ENCODE measurements around the gene HMGCS1.

HMGCS1 gene

GRCh38 chr5:43301653-43302091 lies 11.5 kb downstream of the HMGCS1 start:
- no peak for TF ChIP-seq POLR2A (IDR thresholded peaks at IDR 0.05; ENCODE audit: low read depth, low read length)
- FAIRE-seq (peak; percentile 36), DNase-seq (ENCODE audit: insufficient read length, low spot score) (no peak)

- FAIRE-seq = peak; percentile 68
- DNase-seq (ENCODE audit: insufficient read length, low spot score) = no peak
- TF ChIP-seq POLR2A (IDR thresholded peaks at IDR 0.05; ENCODE audit: low read depth, low read length) = no peak
Measured at GRCh38 chr5:43300112-43300511, 13.1 kb downstream of the HMGCS1 start.

DNA sequence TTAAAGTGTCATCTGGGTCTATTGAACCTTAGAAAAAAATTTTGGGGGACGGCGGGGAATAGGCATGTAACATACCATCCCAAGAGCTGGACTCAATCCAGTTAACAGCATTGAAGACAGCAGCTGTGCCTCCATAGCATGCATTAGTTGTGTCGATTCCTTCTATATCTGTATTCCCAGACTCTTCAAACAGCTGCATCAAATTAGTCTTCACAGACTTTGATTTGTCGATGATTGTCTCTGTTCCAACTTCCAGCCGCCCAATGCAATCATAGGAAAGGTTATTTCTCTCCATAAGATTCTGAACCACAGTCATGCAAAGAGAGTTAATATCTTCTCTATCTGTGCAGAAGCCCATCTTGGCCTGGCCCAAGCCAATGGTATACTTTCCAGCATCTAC lies 14.8 kb downstream of the HMGCS1 start:
- DNase-seq (ENCODE audit: insufficient read length, low spot score) (no peak), FAIRE-seq (no peak)
- no peak for TF ChIP-seq POLR2A (IDR thresholded peaks at IDR 0.05; ENCODE audit: low read depth, low read length)

GRCh38 chr5:43296835-43297234 lies 16.4 kb downstream of the HMGCS1 start:
- no peak for TF ChIP-seq POLR2A (IDR thresholded peaks at IDR 0.05; ENCODE audit: low read depth, low read length)
- no peak for DNase-seq (ENCODE audit: insufficient read length, low spot score)
- FAIRE-seq = peak; percentile 43

DNA sequence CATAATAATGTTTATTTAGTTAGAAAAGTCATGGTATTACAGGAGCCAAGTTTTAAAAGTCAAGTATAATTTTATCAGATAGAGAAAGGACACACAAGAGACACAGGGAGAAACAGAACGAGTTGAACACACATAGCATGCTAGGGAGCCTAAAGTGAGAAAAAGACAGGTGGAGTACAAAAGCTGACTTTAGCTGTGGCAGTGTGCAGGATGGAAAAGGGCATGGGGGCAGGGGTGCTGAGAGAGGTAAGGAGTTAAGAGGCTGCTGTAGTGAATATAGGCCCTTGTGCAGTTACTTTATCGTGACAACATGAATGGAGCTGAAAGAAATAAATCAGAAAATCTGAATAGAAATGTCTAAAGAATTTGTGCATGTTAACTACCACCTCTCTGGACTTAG lies 18.0 kb downstream of the HMGCS1 start:
- no peak for TF ChIP-seq POLR2A (IDR thresholded peaks at IDR 0.05; ENCODE audit: low read depth, low read length)
- peak; percentile 62 for FAIRE-seq
- DNase-seq (ENCODE audit: insufficient read length, low spot score) = no peak

- FAIRE-seq (peak; percentile 90), DNase-seq (ENCODE audit: insufficient read length, low spot score) (no peak)
- no peak for TF ChIP-seq POLR2A (IDR thresholded peaks at IDR 0.05; ENCODE audit: low read depth, low read length)
Measured at GRCh38 chr5:43294226-43294625, 19.0 kb downstream of the HMGCS1 start.

GRCh38 chr5:43290726-43291125 lies 22.5 kb downstream of the HMGCS1 start:
- no peak for TF ChIP-seq POLR2A (IDR thresholded peaks at IDR 0.05; ENCODE audit: low read depth, low read length)
- FAIRE-seq = no peak
- DNase-seq (ENCODE audit: insufficient read length, low spot score) = no peak

GRCh38 chr5:43288269-43288831 lies 24.9 kb downstream of the HMGCS1 start:
- DNase-seq (ENCODE audit: insufficient read length, low spot score) (no peak), FAIRE-seq (no peak)
- TF ChIP-seq POLR2A (IDR thresholded peaks at IDR 0.05; ENCODE audit: low read depth, low read length) = no peak

- TF ChIP-seq POLR2A (IDR thresholded peaks at IDR 0.05; ENCODE audit: low read depth, low read length) = no peak
- DNase-seq (ENCODE audit: insufficient read length, low spot score) = no peak
- no peak for FAIRE-seq
Measured at GRCh38 chr5:43287493-43287892, 25.7 kb downstream of the HMGCS1 start.

DNA sequence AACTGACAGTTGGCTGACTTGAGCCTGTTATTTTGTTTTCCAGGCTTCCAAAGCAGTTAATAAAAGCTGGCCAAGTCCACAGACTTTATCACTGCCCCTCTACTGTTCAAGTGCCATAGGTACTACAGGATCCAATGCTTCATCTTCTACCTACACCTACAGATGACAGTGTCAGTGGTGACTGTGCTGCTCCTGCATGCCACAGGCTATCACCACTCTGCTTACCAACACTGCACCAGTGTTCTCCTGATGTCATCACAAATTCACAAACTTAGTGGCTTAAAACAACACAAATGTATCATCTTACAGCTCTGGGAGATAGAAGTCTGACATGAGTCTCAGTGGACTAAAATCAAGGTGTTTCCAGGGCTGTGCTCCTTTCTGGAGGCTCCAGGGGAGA lies 26.6 kb downstream of the HMGCS1 start:
- FAIRE-seq (no peak), DNase-seq (ENCODE audit: insufficient read length, low spot score) (no peak)
- TF ChIP-seq POLR2A (IDR thresholded peaks at IDR 0.05; ENCODE audit: low read depth, low read length) = no peak

GRCh38 chr5:43281840-43282658 lies 31.2 kb downstream of the HMGCS1 start:
- DNase-seq (ENCODE audit: insufficient read length, low spot score) (no peak), FAIRE-seq (no peak)
- no peak for TF ChIP-seq POLR2A (IDR thresholded peaks at IDR 0.05; ENCODE audit: low read depth, low read length)

GRCh38 chr5:43279548-43280274 lies 33.5 kb downstream of the HMGCS1 start:
- FAIRE-seq (no peak), DNase-seq (ENCODE audit: insufficient read length, low spot score) (no peak)
- TF ChIP-seq POLR2A (IDR thresholded peaks at IDR 0.05; ENCODE audit: low read depth, low read length) = no peak

DNA sequence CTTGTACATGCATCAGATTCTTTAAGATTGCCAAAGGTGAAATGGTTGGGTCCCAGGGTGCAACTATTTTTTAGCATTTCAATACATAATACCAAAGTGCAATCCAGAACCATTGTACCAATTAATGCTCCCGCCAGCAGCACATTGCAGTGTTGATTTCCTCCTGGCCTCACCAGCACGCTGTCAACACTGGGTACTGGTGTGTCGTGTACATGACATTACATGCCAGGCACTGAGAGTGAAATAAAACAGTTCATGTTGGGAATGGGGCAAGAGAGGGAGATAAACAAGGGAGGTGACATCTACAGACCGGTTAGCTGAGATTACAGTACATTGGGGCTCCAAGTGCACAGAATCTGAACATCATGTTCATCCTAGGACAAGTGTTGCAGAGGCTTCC lies 37.8 kb downstream of the HMGCS1 start:
- TF ChIP-seq POLR2A (IDR thresholded peaks at IDR 0.05; ENCODE audit: low read depth, low read length) = no peak
- DNase-seq (ENCODE audit: insufficient read length, low spot score) = no peak
- no peak for FAIRE-seq

- no peak for FAIRE-seq
- no peak for DNase-seq (ENCODE audit: insufficient read length, low spot score)
- TF ChIP-seq POLR2A (IDR thresholded peaks at IDR 0.05; ENCODE audit: low read depth, low read length) = no peak
Measured at GRCh38 chr5:43274435-43275114, 38.6 kb downstream of the HMGCS1 start.
